ENCODE data around the gene CCL5.

The CCL5 gene

GRCh38 chr17:35879773-35880654 lies at the start of gene CCL5:
CCL5 (minus strand) TSS chr17:35880360.
- TF ChIP-seq GATA3 (IDR thresholded peaks at IDR 0.05; ENCODE audit: low read depth, low read length) (no peak), GATA2 (IDR thresholded peaks at IDR 0.05; ENCODE audit: low read depth, low read length) (no peak)

- TF ChIP-seq GATA2 (IDR thresholded peaks at IDR 0.05; ENCODE audit: low read depth, low read length) (no peak), GATA3 (IDR thresholded peaks at IDR 0.05; ENCODE audit: low read depth, low read length) (no peak)
Measured at GRCh38 chr17:35927714-35928113, 47.6 kb upstream of the CCL5 start.

- TF ChIP-seq GATA2 (IDR thresholded peaks at IDR 0.05; ENCODE audit: low read depth, low read length) = no peak
- no peak for TF ChIP-seq GATA3 (IDR thresholded peaks at IDR 0.05; ENCODE audit: low read depth, low read length)
Measured at GRCh38 chr17:35923609-35924114, 43.5 kb upstream of the CCL5 start.

- TF ChIP-seq GATA3 (IDR thresholded peaks at IDR 0.05; ENCODE audit: low read depth, low read length) (no peak), GATA2 (IDR thresholded peaks at IDR 0.05; ENCODE audit: low read depth, low read length) (no peak)
Measured at GRCh38 chr17:35920229-35920628, 40.1 kb upstream of the CCL5 start.

GRCh38 chr17:35918665-35919064 lies 38.5 kb upstream of the CCL5 start:
- TF ChIP-seq GATA2 (IDR thresholded peaks at IDR 0.05; ENCODE audit: low read depth, low read length) = no peak
- no peak for TF ChIP-seq GATA3 (IDR thresholded peaks at IDR 0.05; ENCODE audit: low read depth, low read length)

- TF ChIP-seq GATA3 (IDR thresholded peaks at IDR 0.05; ENCODE audit: low read depth, low read length) (no peak), GATA2 (IDR thresholded peaks at IDR 0.05; ENCODE audit: low read depth, low read length) (no peak)
Measured at GRCh38 chr17:35917519-35918213, 37.5 kb upstream of the CCL5 start.

- TF ChIP-seq GATA3 (IDR thresholded peaks at IDR 0.05; ENCODE audit: low read depth, low read length) (no peak), GATA2 (IDR thresholded peaks at IDR 0.05; ENCODE audit: low read depth, low read length) (no peak)
Measured at GRCh38 chr17:35915153-35915964, 35.2 kb upstream of the CCL5 start.

- TF ChIP-seq GATA2 (IDR thresholded peaks at IDR 0.05; ENCODE audit: low read depth, low read length) = no peak
- no peak for TF ChIP-seq GATA3 (IDR thresholded peaks at IDR 0.05; ENCODE audit: low read depth, low read length)
Measured at GRCh38 chr17:35914354-35914753, 34.2 kb upstream of the CCL5 start.

- TF ChIP-seq GATA2 (IDR thresholded peaks at IDR 0.05; ENCODE audit: low read depth, low read length) (no peak), GATA3 (IDR thresholded peaks at IDR 0.05; ENCODE audit: low read depth, low read length) (no peak)
Measured at GRCh38 chr17:35913609-35914008, 33.4 kb upstream of the CCL5 start.

- TF ChIP-seq GATA3 (IDR thresholded peaks at IDR 0.05; ENCODE audit: low read depth, low read length) = no peak
- TF ChIP-seq GATA2 (IDR thresholded peaks at IDR 0.05; ENCODE audit: low read depth, low read length) = no peak
Measured at GRCh38 chr17:35912942-35913341, 32.8 kb upstream of the CCL5 start.

- TF ChIP-seq GATA2 (IDR thresholded peaks at IDR 0.05; ENCODE audit: low read depth, low read length) (no peak), GATA3 (IDR thresholded peaks at IDR 0.05; ENCODE audit: low read depth, low read length) (no peak)
Measured at GRCh38 chr17:35912339-35912912, 32.3 kb upstream of the CCL5 start.

- TF ChIP-seq GATA2 (IDR thresholded peaks at IDR 0.05; ENCODE audit: low read depth, low read length) (no peak), GATA3 (IDR thresholded peaks at IDR 0.05; ENCODE audit: low read depth, low read length) (no peak)
Measured at GRCh38 chr17:35909408-35909807, 29.2 kb upstream of the CCL5 start.

GRCh38 chr17:35907691-35908090 lies 27.5 kb upstream of the CCL5 start:
- TF ChIP-seq GATA3 (IDR thresholded peaks at IDR 0.05; ENCODE audit: low read depth, low read length) (no peak), GATA2 (IDR thresholded peaks at IDR 0.05; ENCODE audit: low read depth, low read length) (no peak)

All from SH-SY5Y (cell line).